H1 (cell line): ENCODE data around the gene NR3C1. TPM values are rescaled to one million over a fixed set of nuclear protein-coding genes. Genes with fewer than 3 reads are reported as not detected.

Experiments
- CTCF ChIA-PET: fragments of 300-600 bp; sonication (Branson Sonifier 250); formaldehyde crosslinking; loops from one replicate; lab custom pipeline; 2021; ENCODE audit not compliant: partially characterized antibody; lab: Charles Lee
- POLR2A ChIA-PET: fragments of 300-600 bp; sonication (Branson Sonifier 250); formaldehyde crosslinking; loops from one replicate; lab custom pipeline; 2021; ENCODE audit warnings: inconsistent platforms; ENCODE audit not compliant: partially characterized antibody; lab: Charles Lee
- DNase-seq, 2 experiments: peaks; one replicate each; pipeline versions ENCODE4 v3.0.0 to v3.0.0-alpha.2; 2010 to 2022; ENCODE audit warnings: low spot score in 2 of 2, low read depth in 1 of 2, mixed read lengths in 1 of 2
- FAIRE-seq: peaks from 2 replicates; lab custom pipeline; 2011; peaks lifted over from hg19 to GRCh38; lab: Jason Lieb, UNC
- H2AFZ ChIP-seq: 2 replicates; pipeline ENCODE4 v1.8.1; 2012; ENCODE audit warnings: low read length, inconsistent platforms
- H2AK5ac ChIP-seq: 2 replicates; pipeline ENCODE4 v1.6.1; 2013; ENCODE audit warnings: low read depth, low read length
- H2BK120ac ChIP-seq: replicated peaks from 2 replicates; pipeline ENCODE3; 2013; ENCODE audit warnings: low read depth, low read length, inconsistent platforms
- H2BK12ac ChIP-seq: 2 replicates; pipeline ENCODE4 v1.6.1; 2013; ENCODE audit warnings: low read depth, low read length
- H2BK15ac ChIP-seq: 2 replicates; pipeline ENCODE4 v1.6.1; 2013; ENCODE audit warnings: low read length
- H2BK20ac ChIP-seq: 2 replicates; pipeline ENCODE4 v1.6.1; 2013; ENCODE audit warnings: low read length
- H2BK5ac ChIP-seq: 2 replicates; pipeline ENCODE4 v1.6.1; 2013; ENCODE audit warnings: low read depth, low read length
- H3K14ac ChIP-seq: 2 replicates; pipeline ENCODE4 v1.6.1; 2013; ENCODE audit warnings: inconsistent platforms; ENCODE audit not compliant: insufficient read length
- H3K18ac ChIP-seq: 2 replicates; pipeline ENCODE4 v1.6.1; 2013; ENCODE audit warnings: low read length; ENCODE audit errors: extremely low read depth
- H3K23ac ChIP-seq: 2 replicates; pipeline ENCODE4 v1.6.1; 2013; ENCODE audit warnings: inconsistent platforms; ENCODE audit not compliant: insufficient read length
- H3K23me2 ChIP-seq: 2 replicates; pipeline ENCODE4 v1.6.1; 2013; ENCODE audit warnings: low read depth, low read length
- H3K27ac ChIP-seq: 2 replicates; pipeline ENCODE4 v1.6.1; 2011; ENCODE audit warnings: low read depth, low read length, inconsistent platforms
- H3K27me3 ChIP-seq, 4 experiments: replicated peaks in 1 of 4; 1 replicate in 1 of 4; 2 replicates in 3 of 4; pipeline versions ENCODE4 v1.6.1 to v1.8.1; 2011 to 2013; ENCODE audit warnings: low read length in 3 of 4, mild to moderate bottlenecking in 3 of 4, inconsistent platforms in 2 of 4, mixed read lengths in 2 of 4, moderate library complexity in 1 of 4; ENCODE audit not compliant: control insufficient read depth in 3 of 4, insufficient read depth in 3 of 4; ENCODE audit errors: extremely low read depth in 1 of 4
- H3K36me3 ChIP-seq, 4 experiments: 2 replicates each; pipeline versions ENCODE4 v1.6.1 to v1.8.1; 2011 to 2013; ENCODE audit warnings: mild to moderate bottlenecking in 4 of 4, low read length in 3 of 4, moderate library complexity in 2 of 4, control low read depth in 1 of 4, inconsistent platforms in 1 of 4; ENCODE audit not compliant: insufficient read depth in 4 of 4, control insufficient read depth in 2 of 4
- H3K4ac ChIP-seq: replicated peaks from 2 replicates; pipeline ENCODE3; 2013; ENCODE audit warnings: low read length, low read depth, mixed read lengths, inconsistent platforms; ENCODE audit not compliant: insufficient read length
- H3K4me1 ChIP-seq, 4 experiments: replicated peaks in 1 of 4; 1 replicate in 1 of 4; 2 replicates in 3 of 4; pipeline versions ENCODE4 v1.6.1 to v1.8.1; 2011 to 2013; ENCODE audit warnings: low read length in 3 of 4, inconsistent platforms in 2 of 4, mixed read lengths in 1 of 4; ENCODE audit not compliant: insufficient read depth in 4 of 4, control insufficient read depth in 3 of 4
- H3K4me2 ChIP-seq, 2 experiments: 2 replicates each; pipeline versions ENCODE4 v1.6.1 to v1.8.1; 2011 to 2013; ENCODE audit warnings: low read depth in 2 of 2, low read length in 2 of 2, control low read depth in 1 of 2, inconsistent platforms in 1 of 2, mild to moderate bottlenecking in 1 of 2; ENCODE audit not compliant: insufficient read depth in 1 of 2
- H3K4me3 ChIP-seq, 4 experiments: fragments of 200-600, 300-600 bp in 1 of 4; sonication (generic), shearing (Covaris generic), sonication (Bioruptor Twin) in 1 of 4; 2 replicates each; pipeline versions ENCODE4 v1.5.1 to v1.8.1; 2011 to 2016; ENCODE audit warnings: low read length in 4 of 4, low read depth in 3 of 4, control low read depth in 2 of 4, inconsistent platforms in 2 of 4, mild to moderate bottlenecking in 2 of 4, mixed read lengths in 1 of 4, moderate library complexity in 1 of 4; ENCODE audit not compliant: insufficient read depth in 2 of 4; ENCODE audit errors: extremely low read depth in 1 of 4
- H3K56ac ChIP-seq: replicated peaks from 2 replicates; pipeline ENCODE3; 2013; ENCODE audit warnings: low read depth, mild to moderate bottlenecking, mixed read lengths, low read length, inconsistent platforms; ENCODE audit not compliant: insufficient read length
- H3K79me1 ChIP-seq: 2 replicates; pipeline ENCODE4 v1.6.1; 2013; ENCODE audit warnings: low read depth, low read length, control low read depth
- H3K79me2 ChIP-seq, 2 experiments: 2 replicates each; pipeline versions ENCODE4 v1.6.1 to v1.8.1; 2012 to 2013; ENCODE audit warnings: low read length in 2 of 2, mild to moderate bottlenecking in 2 of 2, inconsistent platforms in 1 of 2; ENCODE audit not compliant: insufficient read depth in 2 of 2, control insufficient read depth in 1 of 2
- H3K9ac ChIP-seq, 4 experiments: replicated peaks in 1 of 4; 1 replicate in 1 of 4; 2 replicates in 3 of 4; pipeline versions ENCODE4 v1.6.1 to v1.8.1; 2011 to 2013; ENCODE audit warnings: low read depth in 3 of 4, low read length in 3 of 4, control low read depth in 2 of 4, mild to moderate bottlenecking in 2 of 4, moderate library complexity in 2 of 4, inconsistent platforms in 1 of 4; ENCODE audit errors: extremely low read depth in 1 of 4
- H3K9me3 ChIP-seq, 2 experiments: 2 replicates each; pipeline versions ENCODE4 v1.6.1 to v1.8.1; 2012 to 2013; ENCODE audit warnings: mild to moderate bottlenecking in 2 of 2, moderate library complexity in 2 of 2, control low read depth in 1 of 2, inconsistent platforms in 1 of 2, low read depth in 1 of 2, low read length in 1 of 2, mixed read lengths in 1 of 2; ENCODE audit not compliant: insufficient read depth in 2 of 2
- H4K20me1 ChIP-seq, 2 experiments: replicated peaks in 1 of 2; 2 replicates each; pipeline versions ENCODE3 to v1.8.1; 2011 to 2013; ENCODE audit warnings: inconsistent platforms in 2 of 2, low read length in 2 of 2, mild to moderate bottlenecking in 1 of 2; ENCODE audit not compliant: insufficient read depth in 2 of 2, control insufficient read depth in 1 of 2
- H4K5ac ChIP-seq: 2 replicates; pipeline ENCODE4 v1.6.1; 2013; ENCODE audit warnings: low read length, low read depth, mixed read lengths, inconsistent platforms; ENCODE audit not compliant: insufficient read length
- H4K8ac ChIP-seq: 2 replicates; pipeline ENCODE4 v1.8.0; 2013; ENCODE audit warnings: mild to moderate bottlenecking, moderate library complexity, low read length, inconsistent platforms; ENCODE audit not compliant: insufficient read depth; ENCODE audit errors: extremely low read depth
- H4K91ac ChIP-seq: replicated peaks from 2 replicates; pipeline ENCODE3; 2013; ENCODE audit warnings: low read length, mixed read lengths, inconsistent platforms; ENCODE audit not compliant: insufficient read length
- BACH1 ChIP-seq: IDR thresholded peaks from 2 replicates; pipeline ENCODE4 v1.6.1; 2012; ENCODE audit warnings: low read length, improper control_type of control experiment
- BCL11A ChIP-seq, 2 experiments: IDR thresholded peaks; one replicate each; pipeline ENCODE4 v1.6.1; 2011; ENCODE audit warnings: low read depth in 2 of 2, low read length in 2 of 2, mild to moderate bottlenecking in 2 of 2
- CHD1 ChIP-seq: IDR thresholded peaks from 2 replicates; pipeline ENCODE4 v1.6.1; 2012; ENCODE audit warnings: low read depth, low read length, improper control_type of control experiment
- GABPA ChIP-seq: IDR thresholded peaks from 2 replicates; pipeline ENCODE4 v1.6.1; 2011; ENCODE audit warnings: mild to moderate bottlenecking, low read length, moderate library complexity, borderline replicate concordance; ENCODE audit not compliant: insufficient read depth
- RFX5 ChIP-seq: IDR thresholded peaks from 2 replicates; pipeline ENCODE4 v1.6.1; 2011; ENCODE audit warnings: low read depth, low read length, improper control_type of control experiment, borderline replicate concordance
- SIN3A ChIP-seq, 2 experiments: IDR thresholded peaks in 1 of 2; conservative IDR thresholded peaks in 1 of 2; 2 replicates each; pipeline ENCODE4 v1.6.1; 2011 to 2012; ENCODE audit warnings: low read length in 2 of 2, improper control_type of control experiment in 1 of 2, low read depth in 1 of 2, mild to moderate bottlenecking in 1 of 2
- TBP ChIP-seq: IDR thresholded peaks from 2 replicates; pipeline ENCODE4 v1.6.1; 2011; ENCODE audit warnings: low read depth, low read length, improper control_type of control experiment
- YY1 ChIP-seq: IDR thresholded peaks from 2 replicates; pipeline ENCODE4 v1.6.1; 2011; ENCODE audit warnings: low read depth, mild to moderate bottlenecking, low read length
- WGBS, 2 experiments: shearing (Covaris generic) in 1 of 2; methylation state at CpG; one replicate each; pipeline versions ENCODE4 v1.1.6 to v1.1.7; 2013 to 2015; ENCODE audit warnings: low lambda C conversion rate in 2 of 2, mixed read lengths in 2 of 2, inconsistent platforms in 1 of 2, low coverage in 1 of 2, missing lambda C conversion rate in 1 of 2; ENCODE audit not compliant: insufficient replicate concordance in 2 of 2, insufficient coverage in 1 of 2, insufficient read length in 1 of 2; ENCODE audit errors: extremely low coverage in 1 of 2, missing lambda C conversion rate in 1 of 2; 5-methylcytosine and 5-hydroxymethylcytosine counted together
- polyA plus RNA-seq, 7 experiments: library from polyadenylated mRNA; depleted of rRNA in 3 of 7; stranded (reverse) in 5 of 7; unstranded in 2 of 7; fragments of >200 nt in 5 of 7; fragments of 200-250 nt in 2 of 7; gene quantifications; 1 replicate in 5 of 7; 2 replicates in 1 of 7; 4 replicates in 1 of 7; pipeline versions ENCODE4 v1.2.1 to v1.2.3, GENCODE V29; 2011 to 2013; ENCODE audit warnings: missing spikeins in 2 of 7, mixed read lengths in 2 of 7
- total RNA-seq: library from RNA; stranded (reverse); fragmentation: NEBNext Ultra II Directional; extraction: Animal tissue kit (Norgen Biotek cat#: 25700); gene quantifications from 2 replicates; pipeline ENCODE4 v1.2.1, GENCODE V29; 2021

Gene NR3C1
- total and polyA plus RNA-seq, 2 of the 8 experiments (the other 6 are each of a cell fraction or from before 2014, with no cell fraction given), result 1.7 to 5.4 TPM

DNA sequence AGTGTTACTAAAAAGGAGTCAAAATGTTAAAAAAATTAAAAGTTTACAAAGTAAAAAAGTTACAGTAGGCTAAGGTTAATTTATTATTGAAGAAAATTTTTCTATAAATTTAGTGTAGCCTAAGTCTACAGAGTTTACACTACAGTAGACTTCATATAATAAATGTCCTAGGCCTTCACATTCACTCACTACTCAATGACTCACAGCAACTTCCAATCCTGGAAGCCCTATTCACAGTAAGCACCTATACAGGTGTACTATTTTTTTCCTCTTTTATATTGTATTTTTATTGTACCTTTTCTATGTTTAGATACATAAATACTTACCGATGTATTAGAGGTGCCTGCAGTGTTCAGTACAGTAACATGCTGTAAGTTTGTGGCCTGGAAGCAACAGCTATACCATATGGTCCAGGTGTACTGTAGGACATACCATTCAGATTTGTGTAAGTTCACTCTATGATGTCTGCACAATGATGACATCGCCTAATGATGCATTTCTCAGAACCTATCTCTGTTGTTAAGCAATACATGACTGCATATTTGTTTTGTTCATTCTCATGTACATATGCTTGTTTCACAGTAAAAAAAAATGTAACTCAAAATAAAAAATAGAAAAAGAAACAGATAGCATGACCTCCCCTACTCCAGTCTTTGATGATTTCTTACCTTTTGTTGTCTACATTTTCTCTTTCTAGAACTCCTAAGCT, 64.7 kb downstream of the NR3C1 start:
- H3K4ac ChIP-seq, result no peak overlapping the region
- H3K4me2 ChIP-seq, result no peak overlapping the region
- H3K4me1 ChIP-seq, result no peaks in the 10 kb centered on the region
- H3K27me3 ChIP-seq, result no peaks in the 10 kb centered on the region
- no peaks in the 10 kb centered on the region; a peak in 1 of 8 replicates for H3K36me3 ChIP-seq
- H2AFZ ChIP-seq, result no peak overlapping the region
- H3K9me3 ChIP-seq, result no peaks in the 10 kb centered on the region; a peak in 1 of 4 replicates
- H3K23me2 ChIP-seq, result no peaks in the 10 kb centered on the region
- DNase-seq (no peak), FAIRE-seq (no peak)
- no peak overlapping the region for H2AK5ac ChIP-seq
- H3K4me3 ChIP-seq, result no peak overlapping the region
- no peak overlapping the region for H4K91ac ChIP-seq
- no peak overlapping the region for H2BK12ac ChIP-seq
- no peak overlapping the region for H3K56ac ChIP-seq
- H2BK5ac ChIP-seq, result no peak overlapping the region
- H3K27ac ChIP-seq, result no peak overlapping the region
- H3K9ac ChIP-seq, result no peak overlapping the region
- no peak for TF ChIP-seq RFX5
- TF ChIP-seq YY1, result no peak
- TF ChIP-seq BACH1, result no peak
- no peak for TF ChIP-seq BCL11A (IDR thresholded peaks at IDR 0.05; ENCODE audit: low read depth in 2 of 2, low read length in 2 of 2)
- no peak for TF ChIP-seq TBP
- TF ChIP-seq SIN3A (conservative IDR thresholded peaks at IDR 0.05 in 1 of 2, IDR thresholded peaks at IDR 0.05 in 1 of 2; ENCODE audit: low read depth in 1 of 2, low read length in 2 of 2), result no peak
- no peak for TF ChIP-seq GABPA
- no peak for TF ChIP-seq CHD1
- H3K79me2 ChIP-seq, result no peaks in the 10 kb centered on the region
- 90% methylated on average over 2 of the region's 2 CpGs; no CpG with 5 or more reads in 1 of the 2 experiments for whole genome bisulfite sequencing, 2 experiments
- no peak overlapping the region for H3K23ac ChIP-seq
- no peaks in the 10 kb centered on the region for H3K79me1 ChIP-seq
- no peak overlapping the region for H4K5ac ChIP-seq
- no peak overlapping the region for H2BK120ac ChIP-seq
- 0 out of 2 replicates have a peak overlapping the region, but pooled peaks have one; percentile 25 for H2BK15ac ChIP-seq
- H2BK20ac ChIP-seq, result no peak overlapping the region
- ChIA-PET POLR2A (interaction anchor here (0.7 to 1.6 kb wide), 2 partner anchors 15 to 22 kb away, joined by 3 read pairs; no protein-coding TSS in a partner anchor), CTCF (interaction anchor here (1.2 kb wide), 1 partner anchor 9 kb away, joined by 3 read pairs; no protein-coding TSS in a partner anchor)
- no peak overlapping the region for H3K18ac ChIP-seq
- no peak overlapping the region for H4K8ac ChIP-seq
- H3K14ac ChIP-seq, result no peak overlapping the region
- no peaks in the 10 kb centered on the region for H4K20me1 ChIP-seq
